ENCODE results near the gene MYO3B. TPM values are rescaled to one million over a fixed set of nuclear protein-coding genes. Genes with fewer than 3 reads are reported as not detected.

The MYO3B gene
- total and polyA plus RNA-seq, 2 donors from 2014 or later, result 3.5 to 6.4 TPM

GRCh38 chr2:170485254-170486026, 307.5 kb downstream of the MYO3B start:
- FAIRE-seq (no peak), DNase-seq (no peak)
- H3K4me1 ChIP-seq (ENCODE audit: control insufficient read depth in 2 of 3, insufficient read depth in 2 of 3, low read depth in 1 of 3, low read length in 3 of 3), result no peaks in the 10 kb centered on the region
- H3K9me3 ChIP-seq (ENCODE audit: control insufficient read depth in 2 of 3, insufficient read depth in 1 of 3, low read length in 3 of 3), result no peaks in the 10 kb centered on the region
- H3K27me3 ChIP-seq (ENCODE audit: control insufficient read depth, insufficient read depth, low read length), result no peaks in the 10 kb centered on the region
- no peaks in the 10 kb centered on the region for H3K36me3 ChIP-seq (ENCODE audit: control insufficient read depth in 2 of 3, insufficient read depth in 3 of 3, low read length in 3 of 3)
- intact Hi-C loops (cut with DNase I), result no loop called here
- TF ChIP-seq, protein P1, sequence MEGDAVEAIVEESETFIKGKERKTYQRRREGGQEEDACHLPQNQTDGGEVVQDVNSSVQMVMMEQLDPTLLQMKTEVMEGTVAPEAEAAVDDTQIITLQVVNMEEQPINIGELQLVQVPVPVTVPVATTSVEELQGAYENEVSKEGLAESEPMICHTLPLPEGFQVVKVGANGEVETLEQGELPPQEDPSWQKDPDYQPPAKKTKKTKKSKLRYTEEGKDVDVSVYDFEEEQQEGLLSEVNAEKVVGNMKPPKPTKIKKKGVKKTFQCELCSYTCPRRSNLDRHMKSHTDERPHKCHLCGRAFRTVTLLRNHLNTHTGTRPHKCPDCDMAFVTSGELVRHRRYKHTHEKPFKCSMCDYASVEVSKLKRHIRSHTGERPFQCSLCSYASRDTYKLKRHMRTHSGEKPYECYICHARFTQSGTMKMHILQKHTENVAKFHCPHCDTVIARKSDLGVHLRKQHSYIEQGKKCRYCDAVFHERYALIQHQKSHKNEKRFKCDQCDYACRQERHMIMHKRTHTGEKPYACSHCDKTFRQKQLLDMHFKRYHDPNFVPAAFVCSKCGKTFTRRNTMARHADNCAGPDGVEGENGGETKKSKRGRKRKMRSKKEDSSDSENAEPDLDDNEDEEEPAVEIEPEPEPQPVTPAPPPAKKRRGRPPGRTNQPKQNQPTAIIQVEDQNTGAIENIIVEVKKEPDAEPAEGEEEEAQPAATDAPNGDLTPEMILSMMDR (IDR thresholded peaks at IDR 0.05; ENCODE audit: borderline replicate concordance, extremely low read depth, insufficient read depth), result no peak
- H3K4me3 ChIP-seq (ENCODE audit: low read length in 3 of 3), result no peak overlapping the region
- no peak overlapping the region for H3K27ac ChIP-seq (ENCODE audit: low read depth in 2 of 2, low read length in 2 of 2)
- no peak overlapping the region for H3K9ac ChIP-seq (ENCODE audit: low read length in 3 of 3)

GRCh38 chr2:170486730-170487129, 308.8 kb downstream of the MYO3B start:
- Histone ChIP-seq H3K27ac (ENCODE audit: low read depth in 2 of 2, low read length in 2 of 2) (no peak overlapping the region), H3K4me1 (ENCODE audit: control insufficient read depth in 2 of 3, insufficient read depth in 2 of 3, low read depth in 1 of 3, low read length in 3 of 3) (no peaks in the 10 kb centered on the region), H3K4me3 (ENCODE audit: low read length in 3 of 3) (no peak overlapping the region), H3K27me3 (ENCODE audit: control insufficient read depth, insufficient read depth, low read length) (no peaks in the 10 kb centered on the region), H3K9ac (ENCODE audit: low read length in 3 of 3) (no peak overlapping the region), H3K36me3 (ENCODE audit: control insufficient read depth in 2 of 3, insufficient read depth in 3 of 3, low read length in 3 of 3) (no peaks in the 10 kb centered on the region), H3K9me3 (ENCODE audit: control insufficient read depth in 2 of 3, insufficient read depth in 1 of 3, low read length in 3 of 3) (no peaks in the 10 kb centered on the region)
- intact Hi-C loops (cut with DNase I), result no loop called here
- no peak for DNase-seq
- FAIRE-seq, result no peak
- TF ChIP-seq, protein P1 (IDR thresholded peaks at IDR 0.05; ENCODE audit: borderline replicate concordance, extremely low read depth, insufficient read depth), result no peak

DNA sequence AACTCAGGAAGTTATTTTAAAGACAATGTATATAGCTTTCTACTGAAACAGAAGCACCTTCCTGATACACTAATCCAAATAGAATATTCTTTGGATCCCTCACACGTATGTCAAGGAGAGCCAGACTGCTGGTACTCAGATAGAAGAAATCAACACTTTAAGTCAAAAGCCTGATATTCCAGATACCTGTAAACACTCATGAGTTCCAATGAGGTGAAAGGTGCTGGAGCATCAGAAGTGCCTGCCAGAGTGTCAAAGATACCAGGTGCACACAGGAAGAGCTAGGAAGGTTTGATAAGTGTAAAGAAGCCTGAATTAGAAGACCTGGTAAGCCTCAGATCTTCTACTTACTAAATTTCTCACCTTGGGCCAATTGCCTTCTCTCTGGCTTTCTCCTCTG, 310.9 kb downstream of the MYO3B start:
- Histone ChIP-seq H3K27me3 (ENCODE audit: control insufficient read depth, insufficient read depth, low read length) (no peaks in the 10 kb centered on the region), H3K4me3 (ENCODE audit: low read length in 3 of 3) (no peak overlapping the region), H3K27ac (ENCODE audit: low read depth in 2 of 2, low read length in 2 of 2) (no peak overlapping the region), H3K4me1 (ENCODE audit: control insufficient read depth in 2 of 3, insufficient read depth in 2 of 3, low read depth in 1 of 3, low read length in 3 of 3) (no peaks in the 10 kb centered on the region), H3K36me3 (ENCODE audit: control insufficient read depth in 2 of 3, insufficient read depth in 3 of 3, low read length in 3 of 3) (no peaks in the 10 kb centered on the region), H3K9ac (ENCODE audit: low read length in 3 of 3) (no peak overlapping the region), H3K9me3 (ENCODE audit: control insufficient read depth in 2 of 3, insufficient read depth in 1 of 3, low read length in 3 of 3) (no peaks in the 10 kb centered on the region)
- DNase-seq, result no peak
- intact Hi-C loops (cut with DNase I), result no loop called here
- FAIRE-seq, result no peak
- TF ChIP-seq, protein P1 (IDR thresholded peaks at IDR 0.05; ENCODE audit: borderline replicate concordance, extremely low read depth, insufficient read depth), result no peak
